Measurements from ENCODE around the gene MRPL54.

The MRPL54 gene

GRCh38 chr19:3768748-3769099 is 6.2 kb downstream of the MRPL54 start:
- FAIRE-seq (no peak), DNase-seq (ENCODE audit: low spot score) (no peak)

DNA sequence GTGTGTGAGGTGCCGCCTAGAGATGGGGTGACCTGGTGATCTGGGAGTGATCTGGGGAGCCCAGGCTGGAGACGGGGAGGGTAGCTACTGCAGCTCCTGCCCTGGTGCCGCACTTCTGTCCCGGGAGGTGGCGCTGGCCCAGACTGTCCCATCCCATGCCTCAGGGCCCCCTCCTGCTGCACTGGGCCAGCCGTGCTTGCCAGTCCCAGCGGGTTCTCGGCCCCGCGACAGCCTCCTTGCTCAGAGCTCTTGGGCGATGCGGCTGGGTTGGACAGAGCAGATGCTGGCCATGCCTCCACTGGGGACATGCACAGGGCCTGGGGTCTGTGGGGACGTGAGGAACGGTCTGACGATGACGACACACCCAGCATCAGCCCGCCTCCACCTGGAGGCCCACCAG is 7.0 kb downstream of the MRPL54 start:
- FAIRE-seq = no peak
- DNase-seq (ENCODE audit: low spot score) = no peak

- DNase-seq (ENCODE audit: low spot score) (no peak), FAIRE-seq (no peak)
Observed at GRCh38 chr19:3770136-3770999, 7.9 kb downstream of the MRPL54 start.

GRCh38 chr19:3771000-3771905 is 8.8 kb downstream of the MRPL54 start:
- FAIRE-seq = no peak
- no peak for DNase-seq (ENCODE audit: low spot score)

- no peak for DNase-seq (ENCODE audit: low spot score)
- FAIRE-seq = no peak
Observed at GRCh38 chr19:3771906-3772455, 9.5 kb downstream of the MRPL54 start, which contains the start of gene RAX2. RAX2 (minus strand) TSS chr19:3772228; CDS start chr19:3771742, 486 bp downstream.

- no peak for FAIRE-seq
- no peak for DNase-seq (ENCODE audit: low spot score)
Observed at GRCh38 chr19:3773814-3774515, 11.5 kb downstream of the MRPL54 start.

- no peak for DNase-seq (ENCODE audit: low spot score)
- FAIRE-seq = no peak
Observed at GRCh38 chr19:3774621-3775373, 12.3 kb downstream of the MRPL54 start.

- DNase-seq (ENCODE audit: low spot score) = no peak
- no peak for FAIRE-seq
Observed at GRCh38 chr19:3775374-3775711, 12.9 kb downstream of the MRPL54 start.

DNA sequence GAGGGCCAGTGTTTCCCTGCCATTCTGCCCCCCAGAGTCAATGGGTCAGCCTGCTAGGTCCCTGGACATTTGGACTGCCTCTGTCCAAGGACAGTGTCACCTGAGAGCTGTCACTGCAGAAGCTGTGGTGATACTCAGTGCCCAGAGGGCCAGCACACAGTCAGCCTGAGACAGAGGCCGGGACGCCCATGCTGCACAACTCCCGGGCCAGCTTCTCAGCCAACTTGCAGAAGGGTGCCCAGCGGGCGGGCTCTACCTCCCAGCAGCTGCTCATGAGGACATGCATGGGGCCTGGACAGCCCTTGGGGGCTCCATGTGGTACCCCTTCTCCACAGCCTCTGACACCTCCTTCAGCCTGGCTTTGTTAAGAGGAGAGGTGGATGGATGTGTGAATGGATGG is 13.3 kb downstream of the MRPL54 start:
- no peak for DNase-seq (ENCODE audit: low spot score)
- FAIRE-seq = no peak

DNA sequence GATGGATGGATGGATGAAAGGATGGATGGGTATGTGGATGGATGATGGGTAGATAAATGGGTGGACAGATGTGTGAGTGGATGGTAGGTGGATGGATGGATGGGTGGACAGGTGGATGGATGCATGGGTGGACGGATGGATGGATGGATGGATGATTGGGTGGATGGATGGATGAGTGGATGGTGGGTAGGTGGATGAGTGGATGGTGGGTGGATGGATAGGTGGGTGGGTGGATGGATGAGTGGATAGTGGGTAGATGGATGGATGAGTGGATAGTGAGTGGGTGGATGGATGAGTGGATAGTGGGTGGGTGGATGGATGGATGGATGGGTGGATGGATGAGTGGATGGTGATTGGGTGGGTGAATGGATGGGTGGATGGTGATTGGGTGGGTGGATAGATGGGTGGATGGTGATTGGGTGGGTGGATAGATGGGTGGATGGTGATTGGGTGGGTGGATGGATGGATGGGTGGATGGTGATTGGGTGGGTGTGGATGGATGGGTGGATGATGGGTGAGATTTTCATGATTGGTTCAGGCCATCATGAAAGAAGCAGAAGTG is 14.1 kb downstream of the MRPL54 start:
- FAIRE-seq = no peak
- DNase-seq (ENCODE audit: low spot score) = no peak

DNA sequence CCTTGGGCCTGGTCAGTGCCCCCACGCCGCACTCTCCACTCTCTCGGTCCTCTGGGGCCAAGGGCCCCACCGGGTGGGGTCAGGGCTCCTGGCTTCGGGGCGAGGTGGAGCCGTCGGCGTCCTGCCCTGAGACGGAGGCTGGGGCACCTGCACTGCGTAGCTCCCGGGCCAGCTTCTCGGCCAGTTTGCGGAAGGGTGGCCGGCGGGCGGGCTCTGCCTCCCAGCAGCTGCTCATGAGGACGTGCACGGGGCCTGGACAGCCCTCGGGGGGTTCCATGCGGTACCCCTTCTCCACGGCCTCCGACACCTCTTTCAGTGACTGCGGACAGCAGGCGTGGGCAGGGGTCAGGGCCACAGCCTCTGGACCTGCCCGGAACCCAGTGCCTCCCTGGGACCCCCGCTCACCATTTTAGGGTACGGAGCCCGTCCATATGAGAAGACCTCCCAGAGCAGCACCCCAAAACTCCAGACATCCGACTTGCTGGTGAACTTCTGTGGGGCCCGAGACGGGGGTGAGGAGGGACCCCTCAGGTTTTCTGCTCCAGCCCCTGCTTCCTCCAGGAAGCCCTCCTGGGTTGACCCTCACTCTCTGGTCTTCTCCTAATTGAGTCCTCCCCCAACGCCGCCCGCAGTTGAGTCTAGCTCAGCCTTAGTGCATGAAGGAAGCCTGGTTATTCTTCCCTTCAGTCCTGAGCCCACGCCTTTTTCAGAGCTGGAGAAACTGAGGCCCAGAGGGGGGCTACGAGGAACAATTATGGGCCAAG is 15.8 kb downstream of the MRPL54 start:
- FAIRE-seq (no peak), DNase-seq (ENCODE audit: low spot score) (no peak)

DNA sequence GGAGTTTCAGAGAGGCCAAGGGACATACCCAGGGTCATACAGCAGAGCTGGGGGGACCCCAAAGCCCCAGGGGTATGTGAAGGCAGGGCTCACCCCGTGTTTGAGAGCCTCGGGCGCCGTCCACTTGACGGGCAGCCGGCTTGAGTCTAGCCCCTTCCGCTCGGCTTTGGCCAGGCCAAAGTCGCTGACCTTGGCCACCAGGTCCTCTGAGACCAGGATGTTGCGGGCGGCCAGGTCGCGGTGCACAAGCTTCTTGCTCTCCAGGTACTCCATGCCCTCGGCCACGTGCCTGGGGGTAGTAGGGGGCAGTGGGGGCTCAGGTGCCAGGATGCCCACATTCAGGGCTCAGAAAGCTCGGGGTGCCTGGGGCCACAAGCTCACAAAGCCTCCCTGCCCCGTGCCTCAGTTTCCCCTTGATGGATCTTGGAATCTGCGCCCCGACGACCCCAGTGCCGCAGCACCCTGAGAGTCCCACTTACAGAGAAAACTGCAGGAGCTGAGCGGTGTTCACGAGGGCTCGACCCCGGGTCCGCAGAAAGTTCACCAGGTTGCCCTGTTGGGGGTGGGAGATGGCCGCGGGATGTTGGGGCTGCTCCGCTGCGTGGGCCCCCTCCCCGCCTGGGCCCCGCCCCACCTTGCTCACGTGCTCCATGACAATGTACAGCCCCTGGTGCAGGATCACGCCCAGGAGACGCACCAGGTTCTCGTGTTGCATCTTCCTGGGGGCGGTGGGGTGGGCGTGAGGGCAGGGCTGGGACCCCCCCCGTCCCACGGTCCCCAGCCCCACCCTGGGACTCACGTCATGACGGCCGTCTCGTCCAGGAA is 16.6 kb downstream of the MRPL54 start:
- DNase-seq (ENCODE audit: low spot score) = no peak

GRCh38 chr19:3780786-3781304 is 18.4 kb downstream of the MRPL54 start:
- FAIRE-seq = no peak

More for the DNA sequence above, 16.6 kb downstream of the MRPL54 start:
- FAIRE-seq = no peak

DNA sequence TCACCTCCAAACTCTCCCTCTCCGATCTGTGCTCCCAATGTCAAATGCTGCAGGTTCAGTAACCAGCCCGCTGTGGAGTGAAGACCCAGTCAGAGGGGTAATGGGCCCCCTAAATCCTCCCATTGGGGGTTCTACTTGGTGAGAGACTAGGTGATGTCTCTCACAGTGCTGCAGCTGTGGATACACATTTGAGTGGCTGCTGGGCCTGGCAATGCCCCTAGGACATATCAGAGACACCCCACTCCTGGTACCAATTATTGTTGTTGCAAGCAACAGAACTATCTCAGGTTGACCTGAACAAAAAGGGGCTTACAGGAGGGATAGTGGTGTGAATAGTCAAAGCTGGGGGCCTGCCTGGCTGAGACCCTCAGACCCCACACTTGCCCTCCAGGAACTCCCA is 19.1 kb downstream of the MRPL54 start:
- FAIRE-seq = no peak

More at GRCh38 chr19:3780786-3781304, 18.4 kb downstream of the MRPL54 start:
- DNase-seq (ENCODE audit: low spot score) = no peak

GRCh38 chr19:3782330-3782729 is 19.8 kb downstream of the MRPL54 start:
- DNase-seq (ENCODE audit: low spot score) = no peak
- FAIRE-seq = no peak

More for the DNA sequence above, 19.1 kb downstream of the MRPL54 start:
- no peak for DNase-seq (ENCODE audit: low spot score)

DNA sequence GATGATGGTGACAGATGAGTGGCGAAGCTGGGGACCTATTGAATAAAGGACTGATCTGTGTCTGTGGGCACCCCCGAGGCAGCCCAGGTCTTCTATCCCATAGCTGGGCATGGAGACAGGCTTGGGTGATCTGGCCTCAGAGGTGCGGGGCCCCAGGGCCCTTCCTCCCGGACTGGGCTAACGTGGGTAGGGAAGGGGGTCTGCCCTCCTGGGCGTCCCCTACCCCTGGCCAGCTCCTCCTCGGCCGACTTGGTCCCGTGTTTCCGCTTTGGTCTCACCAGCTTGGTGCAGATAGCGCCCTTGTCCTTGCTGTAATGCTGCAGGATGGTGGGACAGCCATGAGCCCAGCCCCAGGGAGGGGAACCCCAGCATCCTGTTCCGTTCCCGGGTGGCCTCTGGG is 20.4 kb downstream of the MRPL54 start:
- DNase-seq (ENCODE audit: low spot score) = no peak
- FAIRE-seq = no peak

DNA sequence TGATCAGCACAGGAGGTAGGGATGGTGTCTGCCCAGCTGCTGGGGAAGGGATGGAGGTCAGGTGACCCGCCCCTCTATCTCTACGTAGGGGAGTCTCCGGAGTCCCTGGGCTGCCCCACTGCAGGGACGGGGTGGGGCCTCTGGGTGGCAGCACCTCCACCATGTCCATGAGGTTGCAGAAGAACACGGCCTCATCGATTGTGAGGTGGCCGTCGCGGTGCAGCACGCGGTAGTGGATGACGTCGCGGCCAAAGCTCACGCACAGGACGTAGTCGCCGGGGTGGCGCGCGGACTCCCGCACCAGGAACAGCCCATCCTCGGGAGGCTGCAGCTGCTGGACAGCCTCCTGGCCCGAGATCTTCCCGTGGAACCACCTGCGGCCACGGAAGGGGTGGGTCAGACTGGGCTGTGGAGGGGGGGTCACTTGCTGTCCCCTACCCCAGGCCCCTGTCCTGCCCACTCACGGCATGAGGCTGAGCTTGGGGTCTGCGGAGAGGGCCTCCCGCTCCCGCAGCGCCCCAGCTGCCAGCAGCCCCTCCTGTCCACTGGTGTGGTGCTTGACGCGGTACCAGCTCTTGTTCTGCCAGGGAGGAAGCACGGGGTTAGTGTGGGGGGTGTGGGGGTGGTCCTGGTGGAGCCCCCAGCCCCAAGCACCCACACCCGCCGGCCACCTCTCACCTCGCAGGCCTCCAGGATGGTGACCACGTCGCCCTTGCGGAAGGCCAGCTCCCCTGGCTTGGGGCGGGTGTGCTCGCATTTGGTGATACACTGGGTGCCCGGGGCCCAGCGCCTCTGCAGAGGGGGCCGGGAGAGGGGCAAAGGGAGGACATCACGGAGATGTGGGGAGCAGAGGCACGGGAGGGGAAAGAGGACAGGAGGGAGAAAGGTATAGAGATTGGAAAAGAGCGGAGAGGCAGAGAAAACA is 21.4 kb downstream of the MRPL54 start:
- DNase-seq (ENCODE audit: low spot score) = no peak
- no peak for FAIRE-seq

Data from RCC 7860 (cell line).